MM.1S (cell line): ENCODE data around the gene NTPCR.

ENCODE experiments used
- DNase-seq: peaks from one replicate; pipeline ENCODE4 v3.0.0-alpha.2; 2015
- H2AFZ ChIP-seq: fragments of 300-600 bp; sonication (generic); 2 replicates; pipeline ENCODE4 v1.6.0; 2016; ENCODE audit warnings: antibody characterized with exemption, low read length
- H3F3A ChIP-seq: fragments of 300-600 bp; sonication (generic); 2 replicates; pipeline ENCODE4 v1.6.1; 2016; ENCODE audit warnings: mild to moderate bottlenecking, antibody characterized with exemption, low read length, moderate library complexity, mixed read lengths; ENCODE audit not compliant: insufficient read depth
- H3K27ac ChIP-seq: fragments of 300-600 bp; sonication (generic); 2 replicates; pipeline ENCODE4 v1.5.1; 2016; ENCODE audit warnings: mild to moderate bottlenecking, low read length
- H3K27me3 ChIP-seq: fragments of 300-600 bp; sonication (generic); replicated peaks from 2 replicates; pipeline ENCODE4 v1.6.0; 2016; ENCODE audit warnings: low read length; ENCODE audit not compliant: insufficient read depth
- H3K36me3 ChIP-seq: fragments of 300-600 bp; sonication (generic); replicated peaks from 2 replicates; pipeline ENCODE4 v1.6.1; 2016; ENCODE audit warnings: mild to moderate bottlenecking, low read length, mixed read lengths; ENCODE audit not compliant: insufficient read depth
- H3K4me1 ChIP-seq: fragments of 300-600 bp; sonication (generic); 2 replicates; pipeline ENCODE4 v1.6.1; 2016; ENCODE audit warnings: low read length, mixed read lengths
- H3K4me2 ChIP-seq: fragments of 300-600 bp; sonication (generic); 2 replicates; pipeline ENCODE4 v1.6.0; 2016; ENCODE audit warnings: low read depth, low read length
- H3K4me3 ChIP-seq: fragments of 300-600 bp; sonication (generic); 2 replicates; pipeline ENCODE4 v1.5.1; 2016; ENCODE audit warnings: low read length, mixed read lengths
- H3K79me2 ChIP-seq: fragments of 300-600 bp; sonication (generic); 2 replicates; pipeline ENCODE4 v1.6.1; 2016; ENCODE audit warnings: mixed run types, low read length, mixed read lengths
- H3K9ac ChIP-seq: fragments of 300-600 bp; sonication (generic); 2 replicates; pipeline ENCODE4 v1.6.1; 2016; ENCODE audit warnings: low read length, mixed read lengths
- H3K9me2 ChIP-seq: fragments of 300-600 bp; sonication (generic); replicated peaks from 2 replicates; pipeline ENCODE4 v1.6.1; 2016; ENCODE audit warnings: mild to moderate bottlenecking, low read length, mixed read lengths; ENCODE audit not compliant: insufficient read depth
- H3K9me3 ChIP-seq: fragments of 300-600 bp; sonication (generic); replicated peaks from 2 replicates; pipeline ENCODE4 v1.6.1; 2016; ENCODE audit warnings: mild to moderate bottlenecking, low read length, mixed read lengths; ENCODE audit not compliant: insufficient read depth
- H4K20me1 ChIP-seq: fragments of 300-600 bp; sonication (generic); 2 replicates; pipeline ENCODE4 v1.6.1; 2016; ENCODE audit warnings: mild to moderate bottlenecking, low read length, moderate library complexity, mixed read lengths; ENCODE audit not compliant: insufficient read depth
- EZH2 ChIP-seq: fragments of 300-600 bp; sonication (generic); optimal IDR thresholded peaks from 2 replicates; pipeline ENCODE3; 2017; ENCODE audit warnings: low read depth, mild to moderate bottlenecking, antibody characterized with exemption, low read length, mixed read lengths
- EZH2phosphoT487 ChIP-seq: fragments of 300-600 bp; sonication (generic); IDR thresholded peaks from 2 replicates; pipeline ENCODE4 v1.6.1; 2018; ENCODE audit warnings: antibody characterized with exemption, low read length
- TF ChIP-seq, protein P1 (sequence below): fragments of 300-600 bp; sonication (generic); IDR thresholded peaks from 2 replicates; pipeline ENCODE4 v1.5.1; 2016; ENCODE audit warnings: antibody characterized with exemption, low read length, mixed read lengths

NTPCR gene

DNA sequence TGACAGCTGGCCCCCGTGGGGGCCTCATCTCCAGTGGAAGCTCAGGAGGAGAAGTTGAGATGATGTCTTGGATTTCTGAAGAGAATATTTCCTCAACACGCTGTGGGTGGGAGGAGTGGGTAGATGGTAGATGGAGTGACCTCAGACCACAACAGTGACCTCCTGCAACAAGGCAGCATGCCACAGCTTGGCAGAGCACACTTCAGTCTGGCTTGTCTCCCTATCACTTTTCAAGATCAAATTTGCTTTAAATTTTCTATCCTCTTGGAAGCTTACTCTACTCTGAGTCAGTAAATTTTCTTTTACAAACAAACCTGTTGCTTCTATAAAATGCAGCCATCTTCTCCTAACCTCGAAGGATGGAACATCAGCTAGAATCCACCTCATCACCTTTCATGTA, 59.7 kb downstream of the NTPCR start:
- Histone ChIP-seq H3F3A (no peaks in the 10 kb centered on the region), H2AFZ (no peak overlapping the region), H3K4me2 (no peak overlapping the region)

DNA sequence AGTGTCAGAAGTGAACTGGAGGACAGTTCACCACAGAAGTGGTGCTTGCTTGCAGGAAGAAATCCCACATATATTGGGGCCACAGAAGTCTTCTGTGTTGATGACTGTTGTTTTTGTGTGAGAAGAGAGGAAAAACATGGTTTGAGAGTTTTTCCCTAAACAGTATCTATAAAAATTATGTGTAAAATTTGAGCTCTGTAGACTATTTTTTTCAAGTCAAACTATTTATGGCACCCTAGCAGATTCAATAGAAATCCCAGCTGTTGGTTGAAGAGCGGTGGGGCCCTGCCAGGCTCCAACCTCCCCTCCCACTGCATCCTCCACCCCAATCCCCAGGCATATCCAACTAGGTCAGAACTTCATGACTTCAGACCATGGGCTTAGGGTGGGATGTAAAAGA, 61.6 kb downstream of the NTPCR start:
- no peak overlapping the region for H3K4me2 ChIP-seq
- H3K36me3 ChIP-seq = no peaks in the 10 kb centered on the region
- H3K27me3 ChIP-seq = no peaks in the 10 kb centered on the region
- peaks cover 12% of the 10 kb centered on the region for H3K4me1 ChIP-seq
- H3K79me2 ChIP-seq = no peaks in the 10 kb centered on the region
- no peak overlapping the region for H3K9ac ChIP-seq
- no peak overlapping the region for H3K4me3 ChIP-seq
- no peak for DNase-seq
- no peaks in the 10 kb centered on the region for H3K9me2 ChIP-seq
- H3F3A ChIP-seq = peaks cover 11% of the 10 kb centered on the region
- no peaks in the 10 kb centered on the region for H3K9me3 ChIP-seq
- H3K27ac ChIP-seq = no peak overlapping the region
- H2AFZ ChIP-seq = no peak overlapping the region
- TF ChIP-seq EZH2 (no peak), EZH2phosphoT487 (no peak)
- TF ChIP-seq, protein P1, sequence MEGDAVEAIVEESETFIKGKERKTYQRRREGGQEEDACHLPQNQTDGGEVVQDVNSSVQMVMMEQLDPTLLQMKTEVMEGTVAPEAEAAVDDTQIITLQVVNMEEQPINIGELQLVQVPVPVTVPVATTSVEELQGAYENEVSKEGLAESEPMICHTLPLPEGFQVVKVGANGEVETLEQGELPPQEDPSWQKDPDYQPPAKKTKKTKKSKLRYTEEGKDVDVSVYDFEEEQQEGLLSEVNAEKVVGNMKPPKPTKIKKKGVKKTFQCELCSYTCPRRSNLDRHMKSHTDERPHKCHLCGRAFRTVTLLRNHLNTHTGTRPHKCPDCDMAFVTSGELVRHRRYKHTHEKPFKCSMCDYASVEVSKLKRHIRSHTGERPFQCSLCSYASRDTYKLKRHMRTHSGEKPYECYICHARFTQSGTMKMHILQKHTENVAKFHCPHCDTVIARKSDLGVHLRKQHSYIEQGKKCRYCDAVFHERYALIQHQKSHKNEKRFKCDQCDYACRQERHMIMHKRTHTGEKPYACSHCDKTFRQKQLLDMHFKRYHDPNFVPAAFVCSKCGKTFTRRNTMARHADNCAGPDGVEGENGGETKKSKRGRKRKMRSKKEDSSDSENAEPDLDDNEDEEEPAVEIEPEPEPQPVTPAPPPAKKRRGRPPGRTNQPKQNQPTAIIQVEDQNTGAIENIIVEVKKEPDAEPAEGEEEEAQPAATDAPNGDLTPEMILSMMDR = no peak
- no peaks in the 10 kb centered on the region for H4K20me1 ChIP-seq

More for the DNA sequence above, 59.7 kb downstream of the NTPCR start:
- no peaks in the 10 kb centered on the region for H3K27me3 ChIP-seq
- TF ChIP-seq EZH2 (no peak), EZH2phosphoT487 (no peak)
- TF ChIP-seq, protein P1 = no peak
- no peak for DNase-seq
- H4K20me1 ChIP-seq = no peaks in the 10 kb centered on the region
- no peaks in the 10 kb centered on the region for H3K4me1 ChIP-seq
- no peak overlapping the region for H3K27ac ChIP-seq
- H3K9me2 ChIP-seq = no peaks in the 10 kb centered on the region
- H3K79me2 ChIP-seq = no peaks in the 10 kb centered on the region
- no peak overlapping the region for H3K9ac ChIP-seq
- H3K9me3 ChIP-seq = no peaks in the 10 kb centered on the region
- H3K4me3 ChIP-seq = no peak overlapping the region
- H3K36me3 ChIP-seq = no peaks in the 10 kb centered on the region

DNA sequence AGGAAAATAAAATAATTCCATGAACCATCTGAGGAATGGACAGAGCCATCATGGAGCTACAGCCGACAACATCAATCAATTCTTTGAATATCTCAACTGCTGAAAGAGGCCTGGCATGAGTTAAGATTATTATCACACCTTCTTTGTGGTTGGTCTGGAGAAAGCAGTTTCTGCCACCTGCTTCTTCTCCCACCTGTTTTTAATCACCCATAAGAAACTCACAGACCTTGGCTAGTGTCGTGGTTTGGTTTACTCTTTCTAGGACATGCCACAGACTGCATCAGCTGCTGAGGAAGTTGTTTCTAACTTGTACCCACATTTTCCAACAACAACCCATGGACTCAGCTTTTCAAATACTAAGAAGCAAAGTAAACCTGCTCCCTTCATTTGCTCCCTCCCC, 65.6 kb downstream of the NTPCR start:
- H3K4me1 ChIP-seq = peaks cover 12% of the 10 kb centered on the region
- H3K9ac ChIP-seq = no peak overlapping the region
- peaks cover 11% of the 10 kb centered on the region for H3F3A ChIP-seq
- H3K27me3 ChIP-seq = no peaks in the 10 kb centered on the region
- H3K79me2 ChIP-seq = no peaks in the 10 kb centered on the region
- no peak overlapping the region for H2AFZ ChIP-seq
- no peaks in the 10 kb centered on the region for H4K20me1 ChIP-seq
- DNase-seq = peak; percentile 87
- no peak overlapping the region; the same call in 1 of the 2 replicates for H3K27ac ChIP-seq
- H3K9me2 ChIP-seq = no peaks in the 10 kb centered on the region
- H3K4me3 ChIP-seq = no peak overlapping the region
- H3K9me3 ChIP-seq = no peaks in the 10 kb centered on the region
- TF ChIP-seq EZH2phosphoT487 (no peak), EZH2 (no peak)
- TF ChIP-seq, protein P1 = no peak
- no peaks in the 10 kb centered on the region for H3K36me3 ChIP-seq
- no peak overlapping the region for H3K4me2 ChIP-seq
